SK-N-SH (cell line): ENCODE measurements around the gene IRAK3. TPM values are rescaled to one million over a fixed set of nuclear protein-coding genes. Genes with fewer than 3 reads are reported as not detected.

Experiments
- CTCF ChIA-PET: fragments of 300-600, 350-600 bp; formaldehyde crosslinking; extraction: SDS; loops from one replicate; lab custom pipeline; 2021; lab: Yijun Ruan, JAX
- POLR2A ChIA-PET: fragments of 350-600 bp; sonication (Branson Sonifier 250); formaldehyde crosslinking; extraction: SDS; loops from one replicate; lab custom pipeline; 2020; ENCODE audit warnings: antibody characterized with exemption, inconsistent platforms; lab: Yijun Ruan, JAX
- DNase-seq: peaks from one replicate; pipeline ENCODE4 v3.0.0; 2012
- H2AFZ ChIP-seq: fragments of 200-600 bp; sonication (generic); 2 replicates; pipeline ENCODE4 v1.8.1; 2016; ENCODE audit warnings: antibody characterized with exemption, mild to moderate bottlenecking, low read depth
- H3F3A ChIP-seq: fragments of 200-600 bp; sonication (generic); replicated peaks from 2 replicates; pipeline ENCODE3; 2016; ENCODE audit warnings: antibody characterized with exemption, mild to moderate bottlenecking; ENCODE audit not compliant: insufficient read depth
- H3K27ac ChIP-seq, 2 experiments: fragments of 200-500 bp in 1 of 2; fragments of 200-600 bp in 1 of 2; sonication (Bioruptor generic) in 1 of 2; sonication (generic), shearing (Covaris generic) in 1 of 2; 2 replicates each; pipeline versions ENCODE4 v1.5.1 to v1.6.1; 2014 to 2016; ENCODE audit warnings: low read depth in 2 of 2, inconsistent platforms in 1 of 2, low read length in 1 of 2, mild to moderate bottlenecking in 1 of 2, mixed read lengths in 1 of 2
- H3K27me3 ChIP-seq: fragments of 200-600 bp; sonication (generic), shearing (Covaris generic); 2 replicates; pipeline ENCODE4 v1.6.1; 2016; ENCODE audit warnings: mixed run types; ENCODE audit not compliant: insufficient read depth
- H3K36me3 ChIP-seq, 2 experiments: fragments of 200-500 bp in 1 of 2; fragments of 200-600 bp in 1 of 2; sonication (Bioruptor generic) in 1 of 2; sonication (generic) in 1 of 2; replicated peaks in 1 of 2; 2 replicates each; pipeline versions ENCODE3 to v1.5.1; 2014 to 2016; ENCODE audit warnings: low read length in 1 of 2, mild to moderate bottlenecking in 1 of 2; ENCODE audit not compliant: insufficient read depth in 2 of 2, control insufficient read depth in 1 of 2
- H3K4me1 ChIP-seq, 2 experiments: fragments of 200-500 bp in 1 of 2; fragments of 200-600 bp in 1 of 2; sonication (Bioruptor generic) in 1 of 2; sonication (generic), shearing (Covaris generic) in 1 of 2; 2 replicates each; pipeline versions ENCODE4 v1.5.1 to v1.6.1; 2014 to 2016; ENCODE audit warnings: low read depth in 1 of 2, low read length in 1 of 2, mixed run types in 1 of 2; ENCODE audit not compliant: insufficient read depth in 2 of 2, control insufficient read depth in 1 of 2
- H3K4me2 ChIP-seq: fragments of 200-600 bp; sonication (generic), shearing (Covaris generic); 2 replicates; pipeline ENCODE4 v1.6.1; 2017; ENCODE audit warnings: mixed run types
- H3K4me3 ChIP-seq, 2 experiments: fragments of 200-500 bp in 1 of 2; fragments of 200-600 bp in 1 of 2; sonication (Bioruptor generic) in 1 of 2; sonication (generic), shearing (Covaris generic) in 1 of 2; 2 replicates each; pipeline versions ENCODE4 v1.5.1 to v1.8.1; 2014 to 2016; ENCODE audit warnings: low read depth in 2 of 2, inconsistent platforms in 1 of 2, low read length in 1 of 2, mild to moderate bottlenecking in 1 of 2, mixed read lengths in 1 of 2, moderate library complexity in 1 of 2
- H3K79me2 ChIP-seq: fragments of 200-600 bp; sonication (generic); 2 replicates; pipeline ENCODE4 v1.8.1; 2017; ENCODE audit warnings: mild to moderate bottlenecking; ENCODE audit not compliant: insufficient read depth
- H3K9ac ChIP-seq: fragments of 200-600 bp; sonication (generic); 2 replicates; pipeline ENCODE4 v1.6.1; 2017; ENCODE audit warnings: mixed run types
- H3K9me2 ChIP-seq: fragments of 200-600 bp; sonication (generic); 2 replicates; pipeline ENCODE4 v1.6.1; 2017; ENCODE audit warnings: mixed run types
- H3K9me3 ChIP-seq: fragments of 200-600 bp; sonication (generic); 2 replicates; pipeline ENCODE4 v1.6.1; 2017; ENCODE audit warnings: mixed run types, mild to moderate bottlenecking, moderate library complexity
- H4K20me1 ChIP-seq: fragments of 200-600 bp; sonication (generic); 2 replicates; pipeline ENCODE4 v1.6.1; 2017; ENCODE audit warnings: mild to moderate bottlenecking, mixed run types; ENCODE audit not compliant: insufficient read depth
- CHD2 ChIP-seq: fragments of 150-350 bp; IDR thresholded peaks from 2 replicates; pipeline ENCODE4 v1.6.1; 2018; ENCODE audit warnings: low read length; ENCODE audit not compliant: partially characterized antibody
- EZH2phosphoT487 ChIP-seq: fragments of 200-600 bp; sonication (generic); IDR thresholded peaks from 2 replicates; pipeline ENCODE4 v1.6.1; 2017; ENCODE audit warnings: low read depth, mixed run types, mild to moderate bottlenecking, antibody characterized with exemption, moderate library complexity, borderline replicate concordance
- FOSL2 ChIP-seq: IDR thresholded peaks from 2 replicates; pipeline ENCODE4 v1.4.0; 2012; ENCODE audit warnings: low read depth, mild to moderate bottlenecking, moderate library complexity, borderline replicate concordance
- GATA2 ChIP-seq: sonication (generic); formaldehyde crosslinking; IDR thresholded peaks from 2 replicates; pipeline ENCODE4 v1.5.0; 2020; ENCODE audit warnings: mild to moderate bottlenecking, missing genetic modification reagents
- JUND ChIP-seq: IDR thresholded peaks from 2 replicates; pipeline ENCODE4 v1.4.0; 2012
- NRF1 ChIP-seq: IDR thresholded peaks from 2 replicates; pipeline ENCODE4 v1.6.1; 2012; ENCODE audit warnings: low read depth, mild to moderate bottlenecking, low read length
- POLR2AphosphoS5 ChIP-seq: IDR thresholded peaks from 2 replicates; pipeline ENCODE4 v1.6.1; 2012; ENCODE audit warnings: low read depth, low read length
- RFX5 ChIP-seq: IDR thresholded peaks from 2 replicates; pipeline ENCODE4 v1.6.1; 2012; ENCODE audit warnings: mild to moderate bottlenecking, improper control_type of control experiment, low read length
- SIN3A ChIP-seq: IDR thresholded peaks from 2 replicates; pipeline ENCODE4 v1.6.1; 2012; ENCODE audit warnings: low read depth, mild to moderate bottlenecking, low read length, moderate library complexity, borderline replicate concordance
- SMC3 ChIP-seq: IDR thresholded peaks from 2 replicates; pipeline ENCODE4 v1.6.1; 2012; ENCODE audit warnings: low read depth, low read length, improper control_type of control experiment
- TAF1 ChIP-seq: IDR thresholded peaks from 2 replicates; pipeline ENCODE4 v1.6.1; 2012; ENCODE audit warnings: low read depth, mild to moderate bottlenecking, low read length, moderate library complexity, borderline replicate concordance
- WGBS: methylation state at CpG from one replicate; pipeline ENCODE4 v1.1.6; 2017; ENCODE audit warnings: low lambda C conversion rate; 5-methylcytosine and 5-hydroxymethylcytosine counted together
- polyA plus RNA-seq, 3 experiments: library from polyadenylated mRNA; depleted of rRNA; stranded (reverse); fragments of >200 nt; gene quantifications; 2 replicates each; pipeline ENCODE4 v1.2.3, GENCODE V29; 2012
- TF ChIP-seq, protein P1 (sequence below): fragments of 200-600 bp; sonication (generic); IDR thresholded peaks from 2 replicates; pipeline ENCODE4 v1.6.1; 2017; ENCODE audit warnings: antibody characterized with exemption, mild to moderate bottlenecking, moderate library complexity
- TF ChIP-seq, protein P2 (sequence below): fragments of 150-350 bp; IDR thresholded peaks from 2 replicates; pipeline ENCODE4 v1.6.1; 2017; ENCODE audit warnings: antibody characterized with exemption, low read length, low read depth, borderline replicate concordance
- TF ChIP-seq, protein P3 (sequence below): IDR thresholded peaks from 2 replicates; pipeline ENCODE4 v1.4.0; 2012; ENCODE audit warnings: low read depth, borderline replicate concordance
- TF ChIP-seq, protein P4 (sequence below): IDR thresholded peaks from 2 replicates; pipeline ENCODE4 v1.4.0; 2012; ENCODE audit warnings: low read depth
- TF ChIP-seq, protein P5 (sequence below): IDR thresholded peaks from 2 replicates; pipeline ENCODE4 v1.6.1; 2012; ENCODE audit warnings: mild to moderate bottlenecking, low read depth, low read length, moderate library complexity

Gene IRAK3
- polyA plus RNA-seq, 1 of the 3 experiments (the other 2 are of a cell fraction), result not detected

DNA sequence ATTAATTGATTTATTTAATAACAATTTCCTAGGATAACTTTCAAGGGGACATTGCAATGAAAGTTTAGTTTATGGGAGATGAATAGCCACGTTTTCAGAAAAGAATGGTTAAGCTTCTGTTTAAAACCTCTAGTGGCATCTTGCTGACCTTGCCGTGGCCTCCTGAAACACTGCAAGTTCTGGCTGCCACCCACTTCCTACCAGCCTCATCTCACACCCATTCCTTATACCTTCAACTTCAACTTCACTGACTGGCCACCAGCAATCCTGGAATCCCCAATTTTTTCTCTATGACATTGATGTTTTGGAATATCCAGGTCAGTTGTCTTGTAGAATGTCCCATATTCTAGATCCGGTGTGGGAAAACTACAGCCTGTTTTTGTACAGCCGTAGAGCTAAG lies 108.1 kb downstream of the IRAK3 start:
- H3K27ac ChIP-seq, result no peak overlapping the region
- H3K27me3 ChIP-seq, result 0 out of 2 replicates have a peak, but pooled peaks cover 5% of the 10 kb centered on the region
- H3K4me1 ChIP-seq, result no peaks in the 10 kb centered on the region
- H3F3A ChIP-seq, result peaks cover 4% of the 10 kb centered on the region
- no peak overlapping the region for H2AFZ ChIP-seq
- H3K9me2 ChIP-seq, result no peaks in the 10 kb centered on the region
- TF ChIP-seq TAF1, result no peak
- TF ChIP-seq, protein P1, sequence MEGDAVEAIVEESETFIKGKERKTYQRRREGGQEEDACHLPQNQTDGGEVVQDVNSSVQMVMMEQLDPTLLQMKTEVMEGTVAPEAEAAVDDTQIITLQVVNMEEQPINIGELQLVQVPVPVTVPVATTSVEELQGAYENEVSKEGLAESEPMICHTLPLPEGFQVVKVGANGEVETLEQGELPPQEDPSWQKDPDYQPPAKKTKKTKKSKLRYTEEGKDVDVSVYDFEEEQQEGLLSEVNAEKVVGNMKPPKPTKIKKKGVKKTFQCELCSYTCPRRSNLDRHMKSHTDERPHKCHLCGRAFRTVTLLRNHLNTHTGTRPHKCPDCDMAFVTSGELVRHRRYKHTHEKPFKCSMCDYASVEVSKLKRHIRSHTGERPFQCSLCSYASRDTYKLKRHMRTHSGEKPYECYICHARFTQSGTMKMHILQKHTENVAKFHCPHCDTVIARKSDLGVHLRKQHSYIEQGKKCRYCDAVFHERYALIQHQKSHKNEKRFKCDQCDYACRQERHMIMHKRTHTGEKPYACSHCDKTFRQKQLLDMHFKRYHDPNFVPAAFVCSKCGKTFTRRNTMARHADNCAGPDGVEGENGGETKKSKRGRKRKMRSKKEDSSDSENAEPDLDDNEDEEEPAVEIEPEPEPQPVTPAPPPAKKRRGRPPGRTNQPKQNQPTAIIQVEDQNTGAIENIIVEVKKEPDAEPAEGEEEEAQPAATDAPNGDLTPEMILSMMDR, result no peak
- TF ChIP-seq JUND, result no peak
- TF ChIP-seq, protein P2, sequence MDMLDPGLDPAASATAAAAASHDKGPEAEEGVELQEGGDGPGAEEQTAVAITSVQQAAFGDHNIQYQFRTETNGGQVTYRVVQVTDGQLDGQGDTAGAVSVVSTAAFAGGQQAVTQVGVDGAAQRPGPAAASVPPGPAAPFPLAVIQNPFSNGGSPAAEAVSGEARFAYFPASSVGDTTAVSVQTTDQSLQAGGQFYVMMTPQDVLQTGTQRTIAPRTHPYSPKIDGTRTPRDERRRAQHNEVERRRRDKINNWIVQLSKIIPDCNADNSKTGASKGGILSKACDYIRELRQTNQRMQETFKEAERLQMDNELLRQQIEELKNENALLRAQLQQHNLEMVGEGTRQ, result no peak
- TF ChIP-seq RFX5, result no peak
- POLR2A ChIA-PET, result no interaction called here
- CTCF ChIA-PET, result no interaction called here
- no peaks in the 10 kb centered on the region for H4K20me1 ChIP-seq
- H3K9me3 ChIP-seq, result no peaks in the 10 kb centered on the region
- no peak overlapping the region for H3K4me2 ChIP-seq
- no peaks in the 10 kb centered on the region for H3K36me3 ChIP-seq
- no peak overlapping the region for H3K9ac ChIP-seq
- no peak overlapping the region for H3K4me3 ChIP-seq
- DNase-seq, result no peak
- 49% methylated on average over 4 of the region's 4 CpGs for WGBS
- H3K79me2 ChIP-seq, result no peaks in the 10 kb centered on the region

DNA sequence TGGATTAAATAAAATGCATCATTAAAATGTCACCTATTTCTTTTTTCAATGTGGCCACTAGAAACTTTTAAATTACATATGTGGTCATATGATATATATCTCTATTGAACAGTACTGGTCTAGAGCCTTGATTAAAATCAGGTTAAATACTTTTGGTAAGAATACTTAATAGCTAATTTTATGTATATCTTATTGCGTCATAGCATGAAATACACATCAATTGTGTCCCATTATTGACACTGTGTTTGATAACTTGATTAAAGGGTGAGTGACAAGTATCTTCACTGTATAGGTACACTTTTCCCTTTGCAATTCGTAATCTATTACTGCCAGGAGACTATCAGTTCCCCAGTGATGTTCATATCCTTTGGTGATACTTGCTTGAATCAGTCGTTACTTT lies 108.9 kb downstream of the IRAK3 start:
- Histone ChIP-seq H3K4me3 (no peak overlapping the region), H3K4me2 (no peak overlapping the region), H3F3A (peaks cover 4% of the 10 kb centered on the region), H3K36me3 (no peaks in the 10 kb centered on the region), H3K27me3 (no peaks in the 10 kb centered on the region), H4K20me1 (no peaks in the 10 kb centered on the region), H3K9ac (no peak overlapping the region), H3K9me3 (no peaks in the 10 kb centered on the region), H2AFZ (no peak overlapping the region), H3K9me2 (no peaks in the 10 kb centered on the region), H3K27ac (no peak overlapping the region), H3K79me2 (no peaks in the 10 kb centered on the region; the same call in 1 of the 2 replicates), H3K4me1 (no peaks in the 10 kb centered on the region)
- ChIA-PET POLR2A (no interaction called here), CTCF (no interaction called here)
- 31% methylated on average over 3 of the region's 3 CpGs for WGBS
- TF ChIP-seq SMC3 (no peak), TAF1 (no peak), SIN3A (no peak), NRF1 (no peak), CHD2 (no peak), JUND (no peak), FOSL2 (no peak), POLR2AphosphoS5 (no peak), EZH2phosphoT487 (no peak), GATA2 (CRISPR knock-in tag) (no peak)
- TF ChIP-seq, protein P3, sequence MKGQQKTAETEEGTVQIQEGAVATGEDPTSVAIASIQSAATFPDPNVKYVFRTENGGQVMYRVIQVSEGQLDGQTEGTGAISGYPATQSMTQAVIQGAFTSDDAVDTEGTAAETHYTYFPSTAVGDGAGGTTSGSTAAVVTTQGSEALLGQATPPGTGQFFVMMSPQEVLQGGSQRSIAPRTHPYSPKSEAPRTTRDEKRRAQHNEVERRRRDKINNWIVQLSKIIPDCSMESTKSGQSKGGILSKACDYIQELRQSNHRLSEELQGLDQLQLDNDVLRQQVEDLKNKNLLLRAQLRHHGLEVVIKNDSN, result no peak
- TF ChIP-seq, protein P4, sequence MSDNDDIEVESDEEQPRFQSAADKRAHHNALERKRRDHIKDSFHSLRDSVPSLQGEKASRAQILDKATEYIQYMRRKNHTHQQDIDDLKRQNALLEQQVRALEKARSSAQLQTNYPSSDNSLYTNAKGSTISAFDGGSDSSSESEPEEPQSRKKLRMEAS, result no peak
- TF ChIP-seq, protein P5, sequence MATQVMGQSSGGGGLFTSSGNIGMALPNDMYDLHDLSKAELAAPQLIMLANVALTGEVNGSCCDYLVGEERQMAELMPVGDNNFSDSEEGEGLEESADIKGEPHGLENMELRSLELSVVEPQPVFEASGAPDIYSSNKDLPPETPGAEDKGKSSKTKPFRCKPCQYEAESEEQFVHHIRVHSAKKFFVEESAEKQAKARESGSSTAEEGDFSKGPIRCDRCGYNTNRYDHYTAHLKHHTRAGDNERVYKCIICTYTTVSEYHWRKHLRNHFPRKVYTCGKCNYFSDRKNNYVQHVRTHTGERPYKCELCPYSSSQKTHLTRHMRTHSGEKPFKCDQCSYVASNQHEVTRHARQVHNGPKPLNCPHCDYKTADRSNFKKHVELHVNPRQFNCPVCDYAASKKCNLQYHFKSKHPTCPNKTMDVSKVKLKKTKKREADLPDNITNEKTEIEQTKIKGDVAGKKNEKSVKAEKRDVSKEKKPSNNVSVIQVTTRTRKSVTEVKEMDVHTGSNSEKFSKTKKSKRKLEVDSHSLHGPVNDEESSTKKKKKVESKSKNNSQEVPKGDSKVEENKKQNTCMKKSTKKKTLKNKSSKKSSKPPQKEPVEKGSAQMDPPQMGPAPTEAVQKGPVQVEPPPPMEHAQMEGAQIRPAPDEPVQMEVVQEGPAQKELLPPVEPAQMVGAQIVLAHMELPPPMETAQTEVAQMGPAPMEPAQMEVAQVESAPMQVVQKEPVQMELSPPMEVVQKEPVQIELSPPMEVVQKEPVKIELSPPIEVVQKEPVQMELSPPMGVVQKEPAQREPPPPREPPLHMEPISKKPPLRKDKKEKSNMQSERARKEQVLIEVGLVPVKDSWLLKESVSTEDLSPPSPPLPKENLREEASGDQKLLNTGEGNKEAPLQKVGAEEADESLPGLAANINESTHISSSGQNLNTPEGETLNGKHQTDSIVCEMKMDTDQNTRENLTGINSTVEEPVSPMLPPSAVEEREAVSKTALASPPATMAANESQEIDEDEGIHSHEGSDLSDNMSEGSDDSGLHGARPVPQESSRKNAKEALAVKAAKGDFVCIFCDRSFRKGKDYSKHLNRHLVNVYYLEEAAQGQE, result no peak
- DNase-seq, result no peak
